Measurements from ENCODE around the gene JMJD8. TPM values are rescaled to one million over a fixed set of nuclear protein-coding genes. Genes with fewer than 3 reads are reported as not detected.
A peak's percentile ranks its signal among the peaks of the same experiment; 100 is the strongest.

JMJD8 gene
- total and polyA plus RNA-seq, 10 of the 15 experiments (the other 5 are each of a cell fraction or from before 2014, with no cell fraction given), result 1.00 to 50.4 (median 30.7) TPM

DNA sequence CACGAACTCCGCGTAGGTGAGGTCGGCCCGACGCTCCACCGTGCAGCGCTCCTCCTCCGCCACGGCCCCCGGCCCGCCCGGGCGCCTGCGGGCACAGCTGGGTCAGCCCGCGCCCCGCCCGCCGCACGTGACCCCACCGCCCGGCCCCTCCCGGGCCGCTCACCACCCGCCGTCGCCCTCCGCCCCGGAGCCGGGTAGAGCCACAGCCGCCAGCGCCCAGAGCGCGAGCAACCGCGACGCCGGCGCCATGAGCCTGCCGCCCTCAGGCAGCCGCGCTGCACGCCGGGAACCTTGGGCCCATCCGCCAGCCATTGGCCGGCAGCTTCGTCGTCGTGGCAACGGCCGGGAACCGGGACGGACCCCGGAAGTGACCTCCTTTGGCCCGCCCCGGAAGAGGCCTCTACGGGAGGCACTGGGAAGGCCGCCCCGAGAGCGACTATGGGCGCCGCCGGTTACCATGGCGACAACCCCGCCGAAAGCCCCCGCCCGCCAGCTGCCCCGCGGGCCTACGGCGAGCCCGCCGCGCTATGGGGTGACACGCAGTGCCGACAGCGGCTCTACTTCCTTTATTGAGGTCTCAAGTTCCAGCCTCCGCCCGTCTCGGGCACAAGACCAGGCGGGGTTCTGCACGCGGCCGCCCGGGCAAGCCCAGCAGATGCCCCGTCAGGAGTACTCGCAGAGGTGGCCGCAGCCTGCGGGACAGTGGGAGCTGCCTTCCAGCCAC, at the start of gene JMJD8 (continued):
- TF ChIP-seq, protein P1, sequence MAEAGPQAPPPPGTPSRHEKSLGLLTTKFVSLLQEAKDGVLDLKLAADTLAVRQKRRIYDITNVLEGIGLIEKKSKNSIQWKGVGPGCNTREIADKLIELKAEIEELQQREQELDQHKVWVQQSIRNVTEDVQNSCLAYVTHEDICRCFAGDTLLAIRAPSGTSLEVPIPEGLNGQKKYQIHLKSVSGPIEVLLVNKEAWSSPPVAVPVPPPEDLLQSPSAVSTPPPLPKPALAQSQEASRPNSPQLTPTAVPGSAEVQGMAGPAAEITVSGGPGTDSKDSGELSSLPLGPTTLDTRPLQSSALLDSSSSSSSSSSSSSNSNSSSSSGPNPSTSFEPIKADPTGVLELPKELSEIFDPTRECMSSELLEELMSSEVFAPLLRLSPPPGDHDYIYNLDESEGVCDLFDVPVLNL (IDR thresholded peaks at IDR 0.05; ENCODE audit: low read depth, low read length), result no peak
- TF ChIP-seq EGR1 (IDR thresholded peaks at IDR 0.05; ENCODE audit: borderline replicate concordance in 1 of 2, low read depth in 2 of 2, low read length in 2 of 2) (peak; percentile 5 to 45; a peak in 1 of 3 replicates), NFYB (IDR thresholded peaks at IDR 0.05; ENCODE audit: insufficient read depth, low read depth, low read length) (peak; percentile 94), TCF12 (IDR thresholded peaks at IDR 0.05; ENCODE audit: low read depth, low read length) (0 out of 2 replicates have a peak, but pooled peaks have one; percentile 32), MEF2A (IDR thresholded peaks at IDR 0.05; ENCODE audit: insufficient read depth, low read depth, low read length) (0 out of 2 replicates have a peak, but pooled peaks have one; percentile 27), SMARCA5 (IDR thresholded peaks at IDR 0.05) (no peak), BMI1 (IDR thresholded peaks at IDR 0.05; ENCODE audit: borderline replicate concordance) (peak; percentile 99), POLR2AphosphoS2 (IDR thresholded peaks at IDR 0.05; ENCODE audit: low read depth, low read length) (peak; percentile 96), MXI1 (IDR thresholded peaks at IDR 0.05; ENCODE audit: low read depth, low read length) (peak; percentile 96), ZSCAN29 (IDR thresholded peaks at IDR 0.05) (0 out of 2 replicates have a peak, but pooled peaks have one; percentile 20), POU2F2 (IDR thresholded peaks at IDR 0.05; ENCODE audit: borderline replicate concordance, low read depth, low read length) (peak; percentile 80; the same call in 2 of the 3 replicates), RELA (IDR thresholded peaks at IDR 0.05; ENCODE audit: borderline replicate concordance, partially characterized antibody) (peak; percentile 24), RFX5 (IDR thresholded peaks at IDR 0.05; ENCODE audit: low read depth, low read length) (0 out of 2 replicates have a peak, but pooled peaks have one; percentile 26), CHD1 (IDR thresholded peaks at IDR 0.05; ENCODE audit: low read depth, low read length) (no peak), KLF5 (IDR thresholded peaks at IDR 0.05; ENCODE audit: partially characterized antibody) (peak; percentile 69), ZNF207 (IDR thresholded peaks at IDR 0.05; ENCODE audit: borderline replicate concordance) (peak; percentile 76; the same call in 1 of the 2 replicates), HDGF (IDR thresholded peaks at IDR 0.05) (peak; percentile 31; the same call in 1 of the 2 replicates)
- TF ChIP-seq, protein P2, sequence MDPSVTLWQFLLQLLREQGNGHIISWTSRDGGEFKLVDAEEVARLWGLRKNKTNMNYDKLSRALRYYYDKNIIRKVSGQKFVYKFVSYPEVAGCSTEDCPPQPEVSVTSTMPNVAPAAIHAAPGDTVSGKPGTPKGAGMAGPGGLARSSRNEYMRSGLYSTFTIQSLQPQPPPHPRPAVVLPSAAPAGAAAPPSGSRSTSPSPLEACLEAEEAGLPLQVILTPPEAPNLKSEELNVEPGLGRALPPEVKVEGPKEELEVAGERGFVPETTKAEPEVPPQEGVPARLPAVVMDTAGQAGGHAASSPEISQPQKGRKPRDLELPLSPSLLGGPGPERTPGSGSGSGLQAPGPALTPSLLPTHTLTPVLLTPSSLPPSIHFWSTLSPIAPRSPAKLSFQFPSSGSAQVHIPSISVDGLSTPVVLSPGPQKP (IDR thresholded peaks at IDR 0.05; ENCODE audit: low read depth, low read length), result peak; percentile 75; the same call in 1 of the 2 replicates
- TF ChIP-seq, protein P3, sequence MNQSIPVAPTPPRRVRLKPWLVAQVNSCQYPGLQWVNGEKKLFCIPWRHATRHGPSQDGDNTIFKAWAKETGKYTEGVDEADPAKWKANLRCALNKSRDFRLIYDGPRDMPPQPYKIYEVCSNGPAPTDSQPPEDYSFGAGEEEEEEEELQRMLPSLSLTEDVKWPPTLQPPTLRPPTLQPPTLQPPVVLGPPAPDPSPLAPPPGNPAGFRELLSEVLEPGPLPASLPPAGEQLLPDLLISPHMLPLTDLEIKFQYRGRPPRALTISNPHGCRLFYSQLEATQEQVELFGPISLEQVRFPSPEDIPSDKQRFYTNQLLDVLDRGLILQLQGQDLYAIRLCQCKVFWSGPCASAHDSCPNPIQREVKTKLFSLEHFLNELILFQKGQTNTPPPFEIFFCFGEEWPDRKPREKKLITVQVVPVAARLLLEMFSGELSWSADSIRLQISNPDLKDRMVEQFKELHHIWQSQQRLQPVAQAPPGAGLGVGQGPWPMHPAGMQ (IDR thresholded peaks at IDR 0.05; ENCODE audit: borderline replicate concordance), result no peak
- TF ChIP-seq, protein P4, sequence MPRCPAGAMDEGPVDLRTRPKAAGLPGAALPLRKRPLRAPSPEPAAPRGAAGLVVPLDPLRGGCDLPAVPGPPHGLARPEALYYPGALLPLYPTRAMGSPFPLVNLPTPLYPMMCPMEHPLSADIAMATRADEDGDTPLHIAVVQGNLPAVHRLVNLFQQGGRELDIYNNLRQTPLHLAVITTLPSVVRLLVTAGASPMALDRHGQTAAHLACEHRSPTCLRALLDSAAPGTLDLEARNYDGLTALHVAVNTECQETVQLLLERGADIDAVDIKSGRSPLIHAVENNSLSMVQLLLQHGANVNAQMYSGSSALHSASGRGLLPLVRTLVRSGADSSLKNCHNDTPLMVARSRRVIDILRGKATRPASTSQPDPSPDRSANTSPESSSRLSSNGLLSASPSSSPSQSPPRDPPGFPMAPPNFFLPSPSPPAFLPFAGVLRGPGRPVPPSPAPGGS (IDR thresholded peaks at IDR 0.05; ENCODE audit: borderline replicate concordance, insufficient read depth, low read depth, low read length, poor library complexity, severe bottlenecking), result peak; percentile 88
- TF ChIP-seq, protein P5, sequence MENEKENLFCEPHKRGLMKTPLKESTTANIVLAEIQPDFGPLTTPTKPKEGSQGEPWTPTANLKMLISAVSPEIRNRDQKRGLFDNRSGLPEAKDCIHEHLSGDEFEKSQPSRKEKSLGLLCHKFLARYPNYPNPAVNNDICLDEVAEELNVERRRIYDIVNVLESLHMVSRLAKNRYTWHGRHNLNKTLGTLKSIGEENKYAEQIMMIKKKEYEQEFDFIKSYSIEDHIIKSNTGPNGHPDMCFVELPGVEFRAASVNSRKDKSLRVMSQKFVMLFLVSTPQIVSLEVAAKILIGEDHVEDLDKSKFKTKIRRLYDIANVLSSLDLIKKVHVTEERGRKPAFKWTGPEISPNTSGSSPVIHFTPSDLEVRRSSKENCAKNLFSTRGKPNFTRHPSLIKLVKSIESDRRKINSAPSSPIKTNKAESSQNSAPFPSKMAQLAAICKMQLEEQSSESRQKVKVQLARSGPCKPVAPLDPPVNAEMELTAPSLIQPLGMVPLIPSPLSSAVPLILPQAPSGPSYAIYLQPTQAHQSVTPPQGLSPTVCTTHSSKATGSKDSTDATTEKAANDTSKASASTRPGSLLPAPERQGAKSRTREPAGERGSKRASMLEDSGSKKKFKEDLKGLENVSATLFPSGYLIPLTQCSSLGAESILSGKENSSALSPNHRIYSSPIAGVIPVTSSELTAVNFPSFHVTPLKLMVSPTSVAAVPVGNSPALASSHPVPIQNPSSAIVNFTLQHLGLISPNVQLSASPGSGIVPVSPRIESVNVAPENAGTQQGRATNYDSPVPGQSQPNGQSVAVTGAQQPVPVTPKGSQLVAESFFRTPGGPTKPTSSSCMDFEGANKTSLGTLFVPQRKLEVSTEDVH (IDR thresholded peaks at IDR 0.05; ENCODE audit: low read depth, partially characterized antibody), result no peak
